ENCODE data around the gene SPECC1. TPM values are rescaled to one million over a fixed set of nuclear protein-coding genes. Genes with fewer than 3 reads are reported as not detected.

Gene SPECC1
- total and polyA plus RNA-seq, 2 donors (not counting 1 experiment from before 2014, with no cell fraction given), result 13.4 to 30.9 TPM

DNA sequence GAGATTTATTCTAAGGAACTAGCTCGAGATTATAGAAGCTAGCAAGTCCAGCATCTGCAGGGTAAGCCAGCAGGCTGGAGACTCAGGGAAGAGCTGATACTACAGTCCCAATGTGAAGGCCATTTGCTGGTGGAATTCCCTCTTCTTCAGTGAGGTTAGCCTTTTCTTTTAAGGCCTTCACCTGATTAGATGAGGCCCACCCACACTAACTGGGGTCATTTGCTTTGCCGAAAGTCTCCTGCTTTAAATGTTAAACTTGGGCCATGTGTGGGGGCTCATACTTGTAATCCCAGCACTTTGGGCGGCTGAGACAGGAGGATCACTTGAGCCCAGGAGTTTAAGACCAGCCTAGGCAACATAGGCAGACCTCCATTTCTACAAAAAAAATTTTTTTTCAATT, 289.9 kb downstream of the SPECC1 start:
- H2AFZ ChIP-seq (ENCODE audit: low read length), result no peak overlapping the region
- no peaks in the 10 kb centered on the region for H4K20me1 ChIP-seq (ENCODE audit: control insufficient read depth, extremely low read depth, insufficient read depth, low read length)
- H3K4me3 ChIP-seq (replicated peaks in 1 of 4; ENCODE audit: control extremely low read depth in 1 of 4, insufficient read depth in 1 of 4, low read depth in 3 of 4, low read length in 4 of 4), result no peak overlapping the region
- H3K36me3 ChIP-seq (ENCODE audit: control insufficient read depth, insufficient read depth, low read length), result no peaks in the 10 kb centered on the region
- no peak overlapping the region for H3K4me2 ChIP-seq (ENCODE audit: extremely low read depth, insufficient read depth, low read length)
- no peaks in the 10 kb centered on the region for H3K4me1 ChIP-seq (ENCODE audit: control insufficient read depth, extremely low read depth, insufficient read depth, low read length)
- no peaks in the 10 kb centered on the region for H3K79me2 ChIP-seq (ENCODE audit: control insufficient read depth, insufficient read depth, low read length)
- H3K27ac ChIP-seq (ENCODE audit: insufficient read depth, low read length), result no peak overlapping the region
- H3K9me3 ChIP-seq (ENCODE audit: control insufficient read depth, insufficient read depth, low read depth, low read length), result no peaks in the 10 kb centered on the region
- H3K9ac ChIP-seq (ENCODE audit: insufficient read depth, low read length), result no peak overlapping the region
- TF ChIP-seq CTCF (conservative IDR thresholded peaks at IDR 0.05 in 1 of 2, IDR thresholded peaks at IDR 0.05 in 1 of 2; ENCODE audit: low read depth in 1 of 2, low read length in 2 of 2) (no peak), EZH2 (IDR thresholded peaks at IDR 0.05; ENCODE audit: low read length, missing control alignments) (no peak)
- DNase-seq (ENCODE audit: low read depth in 2 of 2), result no peak
- no peaks in the 10 kb centered on the region for H3K27me3 ChIP-seq (ENCODE audit: control insufficient read depth, insufficient read depth, low read length)

DNA sequence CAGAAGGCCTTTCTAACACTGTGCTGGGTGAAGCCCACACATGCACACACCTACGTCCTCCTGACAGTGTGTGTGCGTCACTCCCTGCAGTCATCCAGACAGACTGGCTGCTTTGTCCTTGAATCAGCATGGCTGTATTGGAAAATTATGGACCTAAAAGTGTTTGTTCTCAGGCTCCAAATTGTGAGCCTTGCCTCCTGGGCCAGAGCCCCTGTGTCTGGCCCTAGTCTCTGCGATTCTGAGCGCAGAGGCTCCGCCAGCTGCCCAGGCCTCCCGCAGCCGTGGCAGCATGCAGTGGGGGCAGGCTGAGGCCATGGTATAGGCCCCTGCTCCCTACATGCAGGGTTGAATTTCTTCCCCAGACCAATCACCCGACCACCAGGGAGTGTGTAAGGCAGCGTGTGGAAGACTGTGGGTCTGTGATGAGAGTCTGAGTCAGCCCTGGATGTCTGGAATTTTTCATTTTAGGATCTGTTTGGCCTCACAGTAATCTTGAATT, 291.3 kb downstream of the SPECC1 start:
- no peaks in the 10 kb centered on the region for H3K27me3 ChIP-seq (ENCODE audit: control insufficient read depth, insufficient read depth, low read length)
- TF ChIP-seq EZH2 (IDR thresholded peaks at IDR 0.05; ENCODE audit: low read length, missing control alignments) (no peak), CTCF (conservative IDR thresholded peaks at IDR 0.05 in 1 of 2, IDR thresholded peaks at IDR 0.05 in 1 of 2; ENCODE audit: low read depth in 1 of 2, low read length in 2 of 2) (no peak)
- no peak overlapping the region for H3K9ac ChIP-seq (ENCODE audit: insufficient read depth, low read length)
- no peak overlapping the region for H3K4me2 ChIP-seq (ENCODE audit: extremely low read depth, insufficient read depth, low read length)
- H3K27ac ChIP-seq (ENCODE audit: insufficient read depth, low read length), result no peak overlapping the region
- H4K20me1 ChIP-seq (ENCODE audit: control insufficient read depth, extremely low read depth, insufficient read depth, low read length), result no peaks in the 10 kb centered on the region
- H2AFZ ChIP-seq (ENCODE audit: low read length), result no peak overlapping the region
- no peaks in the 10 kb centered on the region for H3K79me2 ChIP-seq (ENCODE audit: control insufficient read depth, insufficient read depth, low read length)
- no peak overlapping the region for H3K4me3 ChIP-seq (replicated peaks in 1 of 4; ENCODE audit: control extremely low read depth in 1 of 4, insufficient read depth in 1 of 4, low read depth in 3 of 4, low read length in 4 of 4)
- peak in 1 of 2 donors; percentile 97 for DNase-seq (ENCODE audit: low read depth in 2 of 2)
- H3K4me1 ChIP-seq (ENCODE audit: control insufficient read depth, extremely low read depth, insufficient read depth, low read length), result no peaks in the 10 kb centered on the region
- H3K9me3 ChIP-seq (ENCODE audit: control insufficient read depth, insufficient read depth, low read depth, low read length), result no peaks in the 10 kb centered on the region
- no peaks in the 10 kb centered on the region for H3K36me3 ChIP-seq (ENCODE audit: control insufficient read depth, insufficient read depth, low read length)

DNA sequence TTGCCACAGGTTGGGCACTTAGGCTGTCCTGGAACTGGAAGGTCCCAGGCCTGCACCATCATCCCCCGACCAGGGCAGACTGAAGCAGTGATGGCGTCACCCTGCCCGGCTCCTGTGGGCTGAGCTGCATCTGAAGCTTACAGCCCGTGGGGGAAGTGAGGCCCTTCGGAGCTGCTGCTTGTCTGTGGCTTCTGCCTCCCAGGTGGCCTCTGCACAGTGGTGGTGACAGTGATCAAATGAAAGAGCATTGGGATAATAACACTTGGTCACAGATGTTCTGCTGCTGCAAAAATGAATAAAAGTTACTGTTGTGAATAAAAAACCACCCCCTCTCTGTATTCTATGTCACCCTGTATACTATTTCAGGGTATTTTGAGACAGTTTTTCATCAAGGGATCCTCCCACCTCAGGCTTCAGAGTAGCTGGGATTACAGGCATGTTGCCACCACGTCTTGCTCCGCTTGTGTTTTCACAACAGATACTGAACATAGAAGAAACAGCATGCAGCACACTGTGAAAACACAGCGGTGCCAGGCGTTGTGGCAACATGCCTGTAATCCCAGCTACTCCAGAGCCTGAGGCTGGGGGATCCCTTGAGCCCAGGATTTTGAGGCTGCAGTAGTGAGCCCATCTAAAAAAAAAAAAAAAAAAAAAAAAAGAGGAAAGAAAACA, 293.2 kb downstream of the SPECC1 start:
- no peak overlapping the region for H3K27ac ChIP-seq (ENCODE audit: insufficient read depth, low read length)
- no peaks in the 10 kb centered on the region for H3K36me3 ChIP-seq (ENCODE audit: control insufficient read depth, insufficient read depth, low read length)
- H3K9ac ChIP-seq (ENCODE audit: insufficient read depth, low read length), result no peak overlapping the region
- H3K4me3 ChIP-seq (replicated peaks in 1 of 4; ENCODE audit: control extremely low read depth in 1 of 4, insufficient read depth in 1 of 4, low read depth in 3 of 4, low read length in 4 of 4), result no peak overlapping the region
- no peaks in the 10 kb centered on the region for H3K9me3 ChIP-seq (ENCODE audit: control insufficient read depth, insufficient read depth, low read depth, low read length)
- TF ChIP-seq EZH2 (IDR thresholded peaks at IDR 0.05; ENCODE audit: low read length, missing control alignments), result no peak
- TF ChIP-seq CTCF (conservative IDR thresholded peaks at IDR 0.05 in 1 of 2, IDR thresholded peaks at IDR 0.05 in 1 of 2; ENCODE audit: low read depth in 1 of 2, low read length in 2 of 2), result no peak
- H3K4me1 ChIP-seq (ENCODE audit: control insufficient read depth, extremely low read depth, insufficient read depth, low read length), result no peaks in the 10 kb centered on the region
- H2AFZ ChIP-seq (ENCODE audit: low read length), result no peak overlapping the region
- H3K4me2 ChIP-seq (ENCODE audit: extremely low read depth, insufficient read depth, low read length), result no peak overlapping the region
- DNase-seq (ENCODE audit: low read depth in 2 of 2), result peak in 1 of 2 donors; percentile 20
- no peaks in the 10 kb centered on the region for H3K27me3 ChIP-seq (ENCODE audit: control insufficient read depth, insufficient read depth, low read length)
- no peaks in the 10 kb centered on the region for H4K20me1 ChIP-seq (ENCODE audit: control insufficient read depth, extremely low read depth, insufficient read depth, low read length)
- H3K79me2 ChIP-seq (ENCODE audit: control insufficient read depth, insufficient read depth, low read length), result no peaks in the 10 kb centered on the region

Data from fibroblast of lung (primary cell).